Right lobe of liver (tissue), 4 donors: ENCODE data around the gene MCFD2.

Source experiments
- CTCF ChIP-seq, 4 donors: fragments of 200-600 bp in 3 of 4; fragments of 450-650 bp in 1 of 4; IDR thresholded peaks; one replicate each; pipeline versions ENCODE4 v1.5.1 to v1.8.0; 2016 to 2022; ENCODE audit warnings: antibody characterized with exemption in 4 of 4, mild to moderate bottlenecking in 2 of 4
- POLR2A ChIP-seq: fragments of 450-650 bp; IDR thresholded peaks from one replicate; pipeline ENCODE4 v1.6.1; 2017; ENCODE audit warnings: antibody characterized with exemption, mild to moderate bottlenecking
- donor health status: DM: no; HTN: no; CAD: no.
- donor health status: DM: no; HTN: no; CAD: no.
- donor health status: DM: no; HTN: yes; CAD: no.

DNA sequence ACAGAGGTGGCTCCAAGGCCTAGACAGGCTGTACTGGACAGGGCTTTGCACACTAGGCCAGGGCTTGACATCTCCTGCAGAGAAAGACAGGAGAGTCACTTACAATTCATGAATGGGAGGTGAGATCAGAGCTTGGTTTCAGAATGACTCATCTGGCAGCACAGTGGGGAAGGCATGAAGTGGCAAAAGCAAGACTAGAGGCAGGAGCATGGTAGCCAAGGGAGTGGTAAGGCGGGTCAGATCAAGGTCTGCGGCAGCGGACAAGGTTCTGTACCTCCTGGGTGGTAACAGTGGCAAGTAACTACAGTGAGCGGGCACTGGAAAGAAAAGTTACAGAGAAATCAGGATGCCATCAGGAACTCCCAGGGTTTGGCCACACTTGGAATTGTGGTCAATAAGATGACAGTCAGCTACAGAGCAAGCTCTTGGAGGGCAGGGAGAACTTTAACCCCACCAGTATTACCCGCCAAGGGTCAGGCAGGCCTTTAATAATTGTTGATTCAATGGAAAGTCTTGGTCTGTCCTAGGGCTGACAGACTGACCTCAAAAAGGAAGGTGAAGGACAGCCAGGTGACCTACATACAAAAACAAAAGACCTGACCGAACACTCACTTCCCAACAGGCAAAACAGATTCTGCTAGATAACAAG, 5.7 kb downstream of the MCFD2 start:
- no peak for TF ChIP-seq CTCF (IDR thresholded peaks at IDR 0.05)
- no peak for TF ChIP-seq POLR2A
